ENCODE results near the gene LDB2. TPM values are rescaled to one million over a fixed set of nuclear protein-coding genes. Genes with fewer than 3 reads are reported as not detected.

LDB2 gene
- total and polyA plus RNA-seq, 2 of the 8 experiments (the other 6 are each of a cell fraction or from before 2014, with no cell fraction given): 57.0 to 140 TPM

DNA sequence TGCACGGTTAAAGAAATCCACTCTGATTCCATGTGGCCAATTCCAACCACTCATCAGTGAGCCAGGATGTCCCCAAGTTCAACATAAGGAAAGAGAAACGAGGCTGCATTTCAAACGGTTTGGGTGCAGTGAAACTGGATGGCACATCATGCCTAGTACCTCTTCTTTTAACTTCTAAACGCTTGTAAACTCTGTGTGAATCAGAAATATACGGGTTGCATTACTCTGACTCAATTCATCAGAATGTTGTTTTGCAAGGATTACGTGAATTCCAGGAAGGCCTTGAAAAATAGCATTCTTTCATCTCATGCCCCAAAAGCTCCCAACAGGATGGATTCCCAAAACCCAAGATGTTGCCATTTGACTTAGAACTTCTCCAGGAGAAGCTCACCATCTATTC lies 270.4 kb downstream of the LDB2 start:
- Histone ChIP-seq H3K79me2 (ENCODE audit: control insufficient read depth in 1 of 2, insufficient read depth in 2 of 2, low read length in 2 of 2) (no peaks in the 10 kb centered on the region; a peak in 1 of 4 replicates), H2BK15ac (ENCODE audit: low read length) (no peak overlapping the region), H3K27me3 (replicated peaks in 1 of 4; ENCODE audit: control insufficient read depth in 3 of 4, extremely low read depth in 1 of 4, insufficient read depth in 3 of 4, low read length in 3 of 4) (no peaks in the 10 kb centered on the region), H4K8ac (ENCODE audit: extremely low read depth, insufficient read depth, low read length) (no peak overlapping the region), H2BK120ac (replicated peaks; ENCODE audit: low read depth, low read length) (no peak overlapping the region), H3K27ac (ENCODE audit: low read depth, low read length) (no peak overlapping the region), H2AFZ (ENCODE audit: low read length) (no peak overlapping the region), H3K9me3 (ENCODE audit: insufficient read depth in 2 of 2, low read depth in 1 of 2, low read length in 1 of 2) (no peaks in the 10 kb centered on the region), H4K20me1 (replicated peaks in 1 of 2; ENCODE audit: control insufficient read depth in 1 of 2, insufficient read depth in 2 of 2, low read length in 2 of 2) (no peaks in the 10 kb centered on the region), H3K36me3 (ENCODE audit: control insufficient read depth in 2 of 4, insufficient read depth in 4 of 4, low read length in 3 of 4) (no peaks in the 10 kb centered on the region), H3K23me2 (ENCODE audit: low read depth, low read length) (no peaks in the 10 kb centered on the region), H4K91ac (replicated peaks; ENCODE audit: insufficient read length, low read length) (no peak overlapping the region), H3K14ac (ENCODE audit: insufficient read length) (no peak overlapping the region), H3K56ac (replicated peaks; ENCODE audit: insufficient read length, low read depth, low read length) (no peak overlapping the region), H2BK12ac (ENCODE audit: low read depth, low read length) (no peak overlapping the region), H3K79me1 (ENCODE audit: low read depth, low read length) (no peaks in the 10 kb centered on the region), H3K23ac (ENCODE audit: insufficient read length) (no peak overlapping the region), H2BK20ac (ENCODE audit: low read length) (no peak overlapping the region), H2BK5ac (ENCODE audit: low read depth, low read length) (no peak overlapping the region), H4K5ac (ENCODE audit: insufficient read length, low read depth, low read length) (no peak overlapping the region), H3K4me1 (replicated peaks in 1 of 4; ENCODE audit: control insufficient read depth in 3 of 4, insufficient read depth in 4 of 4, low read length in 3 of 4) (no peaks in the 10 kb centered on the region), H3K18ac (ENCODE audit: extremely low read depth, low read length) (no peak overlapping the region), H2AK5ac (ENCODE audit: low read depth, low read length) (no peak overlapping the region), H3K4ac (replicated peaks; ENCODE audit: insufficient read length, low read depth, low read length) (no peak overlapping the region), H3K9ac (replicated peaks in 1 of 4; ENCODE audit: extremely low read depth in 1 of 4, low read depth in 3 of 4, low read length in 3 of 4) (no peak overlapping the region), H3K4me2 (ENCODE audit: insufficient read depth in 1 of 2, low read depth in 2 of 2, low read length in 2 of 2) (no peak overlapping the region), H3K4me3 (ENCODE audit: extremely low read depth in 1 of 4, insufficient read depth in 2 of 4, low read depth in 3 of 4, low read length in 4 of 4) (no peak overlapping the region)
- CTCF ChIA-PET (ENCODE audit: partially characterized antibody): interaction anchor here (1.2 to 2.0 kb wide), 3 partner anchors 45 to 99 kb away, joined by 3 to 6 read pairs (median 3); no protein-coding TSS in a partner anchor
- 74% methylated on average over 6 of the region's 6 CpGs; no CpG with 5 or more reads in 1 of the 2 experiments for WGBS, 2 experiments (ENCODE audit: extremely low coverage in 1 of 2, insufficient coverage in 1 of 2, insufficient read length in 1 of 2, insufficient replicate concordance in 2 of 2, low coverage in 1 of 2, low lambda C conversion rate in 2 of 2, missing lambda C conversion rate in 1 of 2)
- FAIRE-seq (no peak), DNase-seq (ENCODE audit: low read depth in 1 of 2, low spot score in 2 of 2) (no peak)
- POLR2A ChIA-PET (ENCODE audit: partially characterized antibody): no interaction called here
- TF ChIP-seq TAF1 (IDR thresholded peaks at IDR 0.05; ENCODE audit: low read depth, low read length): no peak
- TF ChIP-seq ASH2L (IDR thresholded peaks at IDR 0.05; ENCODE audit: low read length): no peak
- no peak for TF ChIP-seq CHD2 (IDR thresholded peaks at IDR 0.05; ENCODE audit: low read length)
- TF ChIP-seq EP300 (IDR thresholded peaks at IDR 0.05; ENCODE audit: borderline replicate concordance in 1 of 2, low read depth in 2 of 2, low read length in 2 of 2): no peak
- no peak for TF ChIP-seq SP1 (IDR thresholded peaks at IDR 0.05; ENCODE audit: low read depth, low read length)
- no peak for TF ChIP-seq EZH2 (IDR thresholded peaks at IDR 0.05; ENCODE audit: low read depth, low read length, severe bottlenecking)
- TF ChIP-seq, protein P1, sequence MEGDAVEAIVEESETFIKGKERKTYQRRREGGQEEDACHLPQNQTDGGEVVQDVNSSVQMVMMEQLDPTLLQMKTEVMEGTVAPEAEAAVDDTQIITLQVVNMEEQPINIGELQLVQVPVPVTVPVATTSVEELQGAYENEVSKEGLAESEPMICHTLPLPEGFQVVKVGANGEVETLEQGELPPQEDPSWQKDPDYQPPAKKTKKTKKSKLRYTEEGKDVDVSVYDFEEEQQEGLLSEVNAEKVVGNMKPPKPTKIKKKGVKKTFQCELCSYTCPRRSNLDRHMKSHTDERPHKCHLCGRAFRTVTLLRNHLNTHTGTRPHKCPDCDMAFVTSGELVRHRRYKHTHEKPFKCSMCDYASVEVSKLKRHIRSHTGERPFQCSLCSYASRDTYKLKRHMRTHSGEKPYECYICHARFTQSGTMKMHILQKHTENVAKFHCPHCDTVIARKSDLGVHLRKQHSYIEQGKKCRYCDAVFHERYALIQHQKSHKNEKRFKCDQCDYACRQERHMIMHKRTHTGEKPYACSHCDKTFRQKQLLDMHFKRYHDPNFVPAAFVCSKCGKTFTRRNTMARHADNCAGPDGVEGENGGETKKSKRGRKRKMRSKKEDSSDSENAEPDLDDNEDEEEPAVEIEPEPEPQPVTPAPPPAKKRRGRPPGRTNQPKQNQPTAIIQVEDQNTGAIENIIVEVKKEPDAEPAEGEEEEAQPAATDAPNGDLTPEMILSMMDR (IDR thresholded peaks at IDR 0.05; ENCODE audit: control extremely low read depth in 1 of 3, insufficient read depth in 1 of 3, low read depth in 1 of 3, low read length in 3 of 3): no peak

Data from H1 (cell line).